ENCODE measurements around the gene HOXA13.

Gene HOXA13

DNA sequence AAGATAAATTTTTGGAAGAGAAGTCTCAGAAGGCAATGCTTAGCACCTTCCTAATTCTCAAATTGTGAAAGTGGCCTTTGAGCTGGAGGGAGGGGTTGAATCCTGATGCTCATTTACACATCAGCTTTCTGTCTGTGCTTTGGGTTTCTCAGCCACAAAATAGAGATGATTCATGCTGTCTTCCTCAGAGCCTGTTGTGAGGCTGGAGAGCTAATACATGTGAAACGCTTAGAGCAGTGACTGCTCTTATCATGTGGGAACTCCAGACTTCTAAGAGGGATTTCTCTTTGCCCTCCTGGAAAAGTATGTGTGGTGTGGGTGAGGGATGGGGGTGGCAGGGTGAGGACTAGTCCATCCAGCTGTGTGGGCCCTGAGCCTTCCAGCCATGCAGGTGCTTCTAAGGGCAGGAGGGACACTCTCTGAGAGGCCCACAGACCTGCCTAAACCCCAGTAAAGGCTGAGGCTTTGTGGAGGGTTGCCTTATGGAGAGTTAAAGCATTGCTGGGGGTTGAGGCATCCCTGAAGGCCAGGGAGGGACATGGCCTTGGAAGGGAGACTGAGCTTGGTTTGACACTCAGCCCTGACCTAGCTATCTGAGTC is 37.9 kb upstream of the HOXA13 start:
- no peak for DNase-seq (ENCODE audit: low read depth in 2 of 2)

- DNase-seq (ENCODE audit: low read depth in 2 of 2): no peak
Observed at GRCh38 chr7:27235387-27236311, 35.8 kb upstream of the HOXA13 start.

DNA sequence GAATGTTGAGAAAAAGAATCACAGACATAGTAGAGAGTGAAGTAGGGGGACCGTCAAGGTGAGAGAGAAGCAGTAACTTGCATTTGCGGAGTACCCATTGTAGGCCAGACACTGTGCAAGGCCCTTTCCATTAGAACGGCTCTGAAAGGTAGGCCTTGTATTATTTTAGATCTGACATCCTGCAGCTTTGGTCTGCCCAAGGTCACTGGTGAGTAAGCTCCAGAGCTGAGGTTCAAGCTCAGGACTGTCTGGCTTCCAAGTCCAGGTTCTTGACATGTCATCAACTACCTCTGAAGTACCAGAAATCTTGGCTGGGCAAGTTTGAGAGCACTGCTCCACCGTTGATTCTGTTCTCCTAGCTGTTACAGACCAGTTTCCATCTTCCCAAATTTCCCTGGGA is 29.6 kb upstream of the HOXA13 start:
- DNase-seq (ENCODE audit: low read depth in 2 of 2): no peak

GRCh38 chr7:27224983-27225934 is 25.4 kb upstream of the HOXA13 start:
- no peak for DNase-seq (ENCODE audit: low read depth in 2 of 2)

- DNase-seq (ENCODE audit: low read depth in 2 of 2): no peak
Observed at GRCh38 chr7:27223941-27224575, 24.2 kb upstream of the HOXA13 start.

DNA sequence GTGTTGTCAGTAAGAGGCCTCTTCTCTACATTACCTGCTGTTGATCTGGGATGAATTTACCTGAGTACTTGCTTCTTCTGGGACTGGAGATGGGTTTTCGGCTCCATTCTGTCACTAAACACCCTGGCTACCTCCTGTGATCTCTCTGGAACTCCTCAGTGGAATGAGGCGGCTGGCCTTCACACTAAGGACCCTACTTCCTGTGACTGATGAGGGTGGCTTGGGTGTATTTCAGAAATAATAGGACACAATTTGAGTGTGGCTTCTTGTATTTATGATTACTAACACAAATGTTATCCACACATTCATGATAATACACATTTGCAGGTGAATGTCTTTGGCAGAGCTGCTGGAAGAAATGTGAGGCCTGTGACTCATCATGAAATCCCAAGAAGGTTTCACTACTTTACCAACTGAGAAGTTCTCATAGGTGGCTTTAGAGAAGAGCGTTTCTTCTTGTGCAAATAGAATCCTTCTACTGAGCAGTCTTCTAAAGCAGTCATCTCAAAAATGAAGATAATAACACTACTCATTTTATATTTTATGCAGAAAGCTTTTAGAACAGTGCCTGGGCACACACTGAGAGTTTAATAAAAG is 21.4 kb upstream of the HOXA13 start:
- no peak for DNase-seq (ENCODE audit: low read depth in 2 of 2)

- no peak for DNase-seq (ENCODE audit: low read depth in 2 of 2)
Observed at GRCh38 chr7:27220440-27220955, 20.6 kb upstream of the HOXA13 start.

GRCh38 chr7:27219821-27220220 is 19.9 kb upstream of the HOXA13 start:
- DNase-seq (ENCODE audit: low read depth in 2 of 2): no peak

GRCh38 chr7:27217951-27218350 is 18.1 kb upstream of the HOXA13 start:
- DNase-seq (ENCODE audit: low read depth in 2 of 2): no peak

GRCh38 chr7:27215356-27215755 is 15.5 kb upstream of the HOXA13 start:
- no peak for DNase-seq (ENCODE audit: low read depth in 2 of 2)

- DNase-seq (ENCODE audit: low read depth in 2 of 2): no peak
Observed at GRCh38 chr7:27214239-27214950, 14.5 kb upstream of the HOXA13 start.

GRCh38 chr7:27213433-27214238 is 13.7 kb upstream of the HOXA13 start:
- DNase-seq (ENCODE audit: low read depth in 2 of 2): no peak

DNA sequence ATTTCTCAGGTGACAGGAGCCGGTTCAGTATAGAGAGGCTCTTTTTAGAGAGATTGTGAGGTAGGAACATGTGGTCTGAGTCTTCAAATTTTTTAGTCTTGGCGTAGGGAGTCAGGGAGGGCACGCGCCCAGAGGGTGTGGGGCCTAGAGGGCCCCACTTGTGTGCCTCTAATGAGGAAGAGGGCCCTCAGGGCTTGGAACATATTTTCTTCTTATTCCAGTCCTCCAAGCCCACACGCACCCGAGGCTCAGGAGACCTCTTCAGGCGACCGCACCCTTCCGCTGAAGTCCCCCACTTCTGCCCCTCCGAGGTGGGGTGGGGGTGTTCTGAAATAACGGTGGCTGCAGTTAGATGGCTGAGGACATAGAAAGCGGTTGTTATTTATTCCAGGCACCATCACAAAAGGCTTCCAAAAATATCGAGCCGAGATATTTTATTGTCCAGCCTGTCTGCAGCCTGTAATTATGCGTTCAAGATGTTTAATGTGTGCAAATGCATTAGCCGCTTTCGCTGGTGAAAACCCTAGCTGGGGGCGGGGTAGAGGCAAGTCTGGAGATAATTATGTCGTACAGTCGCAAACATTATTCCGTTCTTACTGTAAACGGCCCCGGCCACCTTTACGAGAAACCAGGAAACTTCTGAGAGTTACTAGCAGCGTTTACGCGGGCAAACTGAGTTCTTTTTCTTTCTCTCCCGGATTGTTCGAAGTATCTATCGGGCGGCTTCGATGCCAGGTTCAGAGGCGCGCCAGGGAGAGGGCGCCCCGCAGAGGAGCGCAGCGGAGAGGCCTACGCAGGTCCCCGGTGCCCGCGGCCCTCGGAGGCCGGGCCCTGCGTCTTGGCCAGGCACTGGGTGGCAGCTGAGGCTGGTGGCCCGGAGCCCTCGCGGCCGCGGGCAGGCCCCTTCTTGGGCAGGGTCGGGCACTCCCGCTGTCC is 12.9 kb upstream of the HOXA13 start:
- no peak for DNase-seq (ENCODE audit: low read depth in 2 of 2)

GRCh38 chr7:27211764-27212204 is 11.9 kb upstream of the HOXA13 start:
- no peak for DNase-seq (ENCODE audit: low read depth in 2 of 2)

DNA sequence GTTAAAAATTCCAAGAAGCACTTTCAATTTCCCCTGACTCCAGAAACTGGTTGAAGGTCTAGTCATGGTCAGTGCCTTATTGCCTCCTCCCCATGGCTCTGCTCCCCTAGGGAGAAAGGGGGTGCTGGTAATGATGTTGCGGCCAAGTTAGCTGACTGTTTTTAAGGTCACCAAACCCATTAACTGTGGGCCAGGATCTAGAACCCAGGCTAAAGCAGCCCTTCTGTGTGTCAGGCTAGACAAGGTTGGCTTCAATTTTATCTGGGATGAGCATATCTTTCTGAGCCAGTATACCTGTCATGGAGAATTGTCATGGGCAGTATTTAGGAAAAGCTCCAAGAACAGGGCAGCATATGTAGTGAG is 11.2 kb upstream of the HOXA13 start:
- DNase-seq (ENCODE audit: low read depth in 2 of 2): no peak

DNA sequence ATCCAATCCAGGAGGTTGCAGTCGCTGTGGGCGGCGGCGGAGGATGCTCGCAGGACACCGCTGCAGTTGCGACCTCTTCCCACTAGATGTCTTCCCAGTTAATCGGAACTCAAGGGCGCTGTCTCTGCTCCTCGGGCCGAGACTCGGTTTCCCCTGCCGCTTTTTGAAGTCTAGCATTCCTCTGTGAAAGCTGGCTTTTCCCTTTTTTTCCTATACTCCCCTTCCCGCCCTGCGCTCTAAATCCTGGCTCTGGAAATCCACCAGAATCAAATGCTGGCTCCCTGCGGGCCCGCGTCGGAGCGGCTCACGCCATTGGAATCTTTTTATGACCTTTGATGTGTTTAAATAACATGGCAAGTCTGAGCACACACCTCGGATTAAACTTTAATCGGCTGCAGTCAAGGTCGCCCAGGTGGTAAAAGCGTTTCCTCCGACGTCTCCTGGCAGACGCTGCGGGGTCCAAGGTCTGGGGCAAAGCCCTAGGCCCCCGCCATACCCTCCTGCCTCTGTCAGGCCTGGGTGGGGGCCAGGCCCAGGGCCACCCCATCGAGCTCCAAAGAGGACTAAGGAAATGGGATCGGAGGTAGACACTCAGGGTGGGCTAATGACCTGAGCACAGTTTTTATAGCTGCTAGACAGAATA is 10.7 kb upstream of the HOXA13 start:
- no peak for DNase-seq (ENCODE audit: low read depth in 2 of 2)

DNA sequence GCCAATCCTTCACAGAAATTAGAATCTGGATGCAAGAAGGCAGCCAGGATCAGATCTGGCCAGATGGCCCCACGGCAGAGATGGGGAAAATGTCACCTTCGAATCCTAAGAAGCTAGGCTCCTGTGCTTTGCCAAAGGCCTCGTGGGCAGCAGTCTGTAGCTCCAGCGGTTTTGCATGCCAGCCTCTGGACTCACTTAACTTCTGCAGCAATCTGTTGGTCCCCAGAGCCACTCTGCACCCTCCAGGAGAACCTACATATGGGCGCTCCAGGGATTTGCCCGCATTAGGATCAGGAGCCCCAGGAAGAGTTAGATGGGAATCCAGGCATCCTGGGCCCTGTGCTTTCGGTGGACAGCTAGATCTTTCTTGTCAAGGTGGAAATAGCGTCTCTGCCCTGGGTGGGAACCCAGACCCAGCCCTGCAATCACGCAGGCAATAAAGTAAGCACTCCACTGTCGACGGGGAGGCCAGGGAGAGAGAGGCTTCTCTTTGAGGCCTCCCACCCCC is 10.1 kb upstream of the HOXA13 start:
- no peak for DNase-seq (ENCODE audit: low read depth in 2 of 2)

GRCh38 chr7:27208998-27209397 is 9.1 kb upstream of the HOXA13 start:
- DNase-seq (ENCODE audit: low read depth in 2 of 2): no peak

Data from stimulated activated CD4-positive, alpha-beta T cell treated with anti-CD3 and anti-CD28 coated beads, Interleukin-4, amount 100 ng/mL, for 48 hours (primary cell).